Measurements from ENCODE around the gene PSMD1.
"Not testable (repeated sequence)": the region's sequence is repeated elsewhere in the genome, so short reads cannot be mapped to it uniquely, and the experiment has no call there.

PSMD1 gene

DNA sequence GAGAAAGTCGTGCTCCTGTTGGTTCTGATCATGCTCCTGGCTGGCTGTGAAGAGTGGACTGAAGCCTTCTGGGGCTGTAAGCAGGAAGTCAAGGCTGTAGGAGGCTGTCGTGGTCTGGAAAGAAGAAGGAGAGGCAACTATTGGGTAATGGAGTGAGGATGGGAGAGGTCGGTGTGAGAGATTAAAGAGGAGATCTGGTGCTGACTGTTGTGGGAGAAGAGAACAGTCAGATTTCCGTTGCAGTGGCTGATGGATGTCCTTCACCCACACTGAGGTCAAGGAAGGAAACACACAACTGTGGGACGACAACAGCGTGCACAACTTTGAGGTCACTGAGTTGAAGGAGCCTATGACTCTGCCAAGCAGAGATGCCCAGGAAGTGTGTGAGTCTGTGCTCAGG lies 2.8 kb upstream of the PSMD1 start:
- DNase-seq (ENCODE audit: low read depth in 3 of 3): no peak

DNA sequence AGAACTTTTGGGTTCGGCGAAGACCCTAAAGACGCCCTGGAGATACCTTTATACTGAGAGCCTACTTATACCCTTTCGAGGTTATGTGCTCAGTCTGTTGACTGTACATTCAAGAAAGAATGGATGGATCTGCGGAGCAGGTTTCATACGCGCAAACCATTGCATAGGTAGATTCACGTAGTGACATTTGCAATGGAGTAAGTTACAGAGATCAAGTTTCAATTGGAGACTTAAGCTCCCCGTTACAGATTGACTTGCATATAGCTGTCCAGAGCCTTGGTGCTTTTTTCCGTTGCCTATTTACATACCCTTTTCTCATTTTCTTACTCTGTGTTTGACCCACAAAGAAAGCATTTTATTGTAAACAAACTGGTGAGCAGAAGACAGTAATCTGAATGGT lies 923 bp downstream of the PSMD1 start:
- DNase-seq (ENCODE audit: low read depth in 3 of 3): no peak

DNA sequence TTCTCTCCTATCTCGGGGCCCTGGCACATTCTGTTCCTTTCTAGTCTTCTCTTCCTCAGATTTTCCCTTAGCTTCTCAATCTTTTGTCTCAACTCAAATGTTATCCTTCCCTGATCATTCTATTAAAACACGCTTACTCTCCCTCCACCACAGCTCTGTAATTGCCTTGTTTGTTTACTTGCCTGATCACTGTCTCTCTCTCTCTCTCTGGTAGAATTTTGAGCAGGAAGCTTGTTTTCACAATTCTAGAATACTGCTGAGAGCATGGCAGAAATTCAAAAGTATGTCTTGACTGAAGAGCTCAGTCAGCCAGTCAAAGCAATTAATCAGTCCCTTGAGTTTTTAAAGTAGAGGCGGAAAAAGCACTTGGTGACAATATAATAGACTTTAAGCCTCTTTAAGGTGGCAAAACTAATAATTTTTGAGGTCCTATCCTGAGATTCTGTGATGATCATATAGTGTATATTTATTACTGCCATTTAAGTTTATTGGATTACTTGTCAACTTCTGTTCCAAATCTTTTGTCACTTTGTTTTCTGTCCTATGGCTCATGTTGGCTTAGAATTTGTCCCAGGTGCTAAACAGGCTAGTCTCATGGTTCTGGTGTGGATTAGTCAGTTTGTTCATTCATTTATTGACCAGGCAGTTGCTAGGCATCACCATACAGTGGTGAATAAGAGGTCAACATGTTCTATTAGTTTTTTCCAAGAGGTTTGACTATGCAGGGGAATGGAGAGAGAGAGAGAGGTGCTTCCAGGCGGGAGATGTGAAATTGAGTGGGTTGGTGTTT lies 2.3 kb downstream of the PSMD1 start:
- DNase-seq (ENCODE audit: low read depth in 3 of 3): no peak

DNA sequence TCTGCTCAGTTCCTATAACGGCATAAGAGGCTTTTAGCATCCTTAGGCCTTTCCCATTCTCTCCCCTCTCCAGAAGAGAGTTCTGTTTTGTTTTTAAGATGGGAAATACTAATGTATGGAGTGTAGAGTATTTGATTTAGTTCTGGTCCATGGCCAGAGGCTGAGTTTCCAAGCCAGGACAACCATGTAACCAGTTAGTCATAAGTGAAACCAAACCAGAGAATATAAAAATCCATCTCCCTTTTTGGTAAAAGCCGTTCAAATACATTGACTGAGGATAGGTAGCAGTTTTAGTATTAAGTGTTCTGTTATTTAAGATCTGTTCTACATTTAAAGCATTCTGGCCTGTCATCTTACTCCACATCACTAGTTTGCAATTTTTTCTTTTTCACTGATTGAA lies 3.1 kb downstream of the PSMD1 start:
- no peak for DNase-seq (ENCODE audit: low read depth in 3 of 3)

DNA sequence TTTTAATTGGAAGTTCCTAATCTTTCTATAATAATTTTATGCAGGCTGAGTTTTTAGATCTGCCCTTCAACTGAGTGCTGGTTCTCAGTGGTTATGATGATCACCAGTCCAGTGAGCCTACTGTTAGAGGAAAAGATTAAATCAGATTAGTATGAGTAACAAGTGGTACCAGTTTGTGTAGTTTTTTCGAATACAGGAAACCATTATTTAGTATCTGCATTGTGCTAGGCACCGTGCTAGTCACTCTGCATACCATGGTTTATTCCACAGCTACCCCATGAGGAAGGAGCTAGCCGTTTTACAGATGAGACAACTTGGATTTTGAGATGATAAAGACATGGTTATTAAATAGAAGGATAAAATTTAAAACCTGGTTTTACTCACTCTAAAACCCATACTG lies 6.1 kb downstream of the PSMD1 start:
- DNase-seq (ENCODE audit: low read depth in 3 of 3): no peak

DNA sequence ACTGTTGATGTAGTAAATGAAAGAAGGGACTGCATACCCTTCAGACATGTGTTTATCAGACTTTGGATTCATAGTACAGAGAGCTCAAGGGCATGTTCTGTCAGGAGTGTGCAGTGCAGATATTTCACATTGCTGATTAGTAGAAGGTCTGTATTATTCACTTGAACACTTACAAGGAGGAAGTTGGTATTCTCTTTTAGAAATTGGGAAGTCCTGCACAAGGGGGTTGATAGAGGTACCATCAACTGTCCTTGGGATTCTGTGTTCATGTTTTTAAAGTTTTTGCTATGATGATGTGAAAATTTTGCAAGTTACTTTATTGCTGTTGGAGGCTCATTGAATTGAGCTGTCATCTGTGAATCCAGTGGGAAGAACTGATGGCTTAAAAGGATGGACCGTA lies 6.7 kb downstream of the PSMD1 start:
- no peak for DNase-seq (ENCODE audit: low read depth in 3 of 3)

DNA sequence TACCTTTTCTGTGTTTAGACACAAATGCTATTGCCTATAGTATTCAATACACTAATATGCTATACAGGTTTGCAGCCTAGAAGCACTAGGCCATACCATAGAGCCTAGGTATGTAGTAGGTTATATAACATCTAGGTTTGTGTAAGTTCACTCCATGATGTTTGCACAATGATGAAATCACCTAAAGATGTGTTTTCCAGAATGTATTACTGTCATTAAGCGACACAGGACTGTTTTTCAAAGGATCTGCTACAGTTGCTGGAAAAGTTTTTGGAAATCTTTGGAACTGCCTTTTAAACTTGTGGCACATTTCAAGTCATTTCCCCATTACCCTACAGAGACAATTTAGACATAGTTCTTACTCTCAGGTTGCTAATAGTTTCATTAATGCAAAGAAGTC lies 9.3 kb downstream of the PSMD1 start:
- no peak for DNase-seq (ENCODE audit: low read depth in 3 of 3)

DNA sequence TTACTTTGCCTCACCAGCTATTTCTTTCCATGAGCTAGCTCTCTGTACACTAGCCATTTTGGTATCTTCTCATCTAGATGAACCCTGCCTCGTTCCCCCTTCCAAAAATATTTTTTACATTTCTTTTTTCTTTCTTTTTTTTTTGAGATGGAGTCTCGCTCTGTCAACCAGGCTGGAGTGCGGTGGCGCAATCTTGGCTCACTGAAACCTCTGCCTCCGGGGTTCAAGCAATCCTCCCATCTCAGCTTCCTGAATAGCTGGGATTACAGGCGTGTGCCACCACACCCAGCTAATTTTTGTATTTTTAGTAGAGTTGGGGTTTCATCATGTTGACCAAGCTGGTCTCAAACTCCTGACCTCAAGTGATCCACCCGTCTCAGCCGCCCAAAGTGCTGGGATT lies 10.9 kb downstream of the PSMD1 start:
- not testable (repeated sequence) for DNase-seq (ENCODE audit: low read depth in 3 of 3)

DNA sequence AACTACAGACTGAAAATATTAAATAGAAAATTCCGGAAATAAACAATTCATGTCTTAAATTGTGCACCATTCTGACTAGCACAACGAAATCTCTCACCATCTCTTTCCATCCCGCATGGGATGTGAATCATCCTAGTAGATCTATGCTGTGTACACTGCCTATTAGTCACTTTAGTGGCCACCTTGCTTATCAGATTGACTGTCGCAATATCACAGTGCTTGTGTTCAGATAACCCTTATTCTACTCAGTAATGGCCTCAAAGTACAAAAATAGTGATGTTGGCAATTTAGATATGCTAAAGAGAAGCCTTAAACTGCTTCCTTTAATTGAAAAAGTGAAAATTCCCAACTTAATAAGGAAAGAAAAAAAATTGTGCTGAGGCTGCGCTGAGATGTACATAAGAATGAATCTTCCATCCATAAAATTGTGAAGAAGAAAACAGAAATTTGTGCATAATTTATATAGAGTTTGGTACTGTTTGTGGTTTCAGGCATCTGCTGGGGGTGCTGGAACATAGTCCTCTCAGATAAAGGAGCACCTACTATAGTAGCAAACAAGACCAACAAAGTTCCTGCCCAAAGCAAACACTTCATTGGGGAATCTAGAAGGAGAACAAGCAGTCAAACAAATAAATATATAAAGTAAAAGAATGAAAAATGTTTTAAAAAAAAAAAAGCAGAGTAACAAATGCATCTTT lies 12.0 kb downstream of the PSMD1 start:
- no peak for DNase-seq (ENCODE audit: low read depth in 3 of 3)

DNA sequence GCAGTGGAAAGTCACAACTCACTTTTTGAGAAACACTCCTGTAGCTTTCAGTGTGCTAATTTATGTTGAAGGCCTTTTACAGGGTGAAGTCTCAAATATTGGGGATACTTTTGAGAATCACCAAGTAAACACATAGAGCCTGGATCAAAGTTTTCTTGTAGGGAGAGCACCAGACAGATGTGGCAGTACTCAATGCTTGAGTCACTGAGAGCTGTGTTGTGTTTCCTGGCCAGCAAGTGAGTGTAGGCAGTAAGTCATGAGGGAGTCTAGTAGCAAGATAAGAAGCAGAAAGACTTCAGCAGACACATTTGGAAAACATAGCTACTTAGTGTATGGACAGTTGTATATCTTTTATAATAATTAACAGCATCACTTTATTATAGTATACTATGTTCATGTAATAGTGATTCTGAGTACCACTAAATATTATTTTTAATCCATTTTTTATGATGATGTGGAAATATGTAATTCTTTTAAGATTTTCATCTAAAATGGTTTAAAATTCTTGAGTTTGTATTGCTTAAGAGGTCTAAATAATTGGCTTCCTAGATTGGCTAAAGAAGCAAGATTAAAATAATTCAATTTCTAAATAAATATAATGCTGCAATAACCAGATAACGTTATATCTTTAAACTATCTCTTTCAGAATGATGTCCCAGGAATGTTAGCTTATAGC lies 12.8 kb downstream of the PSMD1 start:
- DNase-seq (ENCODE audit: low read depth in 3 of 3): no peak

DNA sequence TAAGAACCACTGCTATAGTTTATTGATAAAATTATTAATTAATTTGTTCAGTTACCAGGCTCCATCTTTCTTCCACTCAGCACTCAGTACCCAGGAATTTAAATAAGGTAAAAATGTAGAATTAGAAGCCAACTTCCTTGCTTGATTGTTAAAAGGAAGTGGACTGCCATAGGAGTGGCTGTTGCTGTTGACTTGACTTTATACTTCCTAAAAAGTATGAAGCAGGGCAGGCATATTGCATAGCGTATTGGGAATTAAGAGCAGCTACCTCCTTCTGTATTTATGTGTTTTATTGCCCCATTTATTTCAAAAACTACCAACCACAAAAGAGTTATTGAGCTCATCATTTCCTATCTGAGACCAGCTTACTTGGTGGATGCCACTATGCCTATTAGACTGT lies 27.9 kb downstream of the PSMD1 start:
- no peak for DNase-seq (ENCODE audit: low read depth in 3 of 3)

DNA sequence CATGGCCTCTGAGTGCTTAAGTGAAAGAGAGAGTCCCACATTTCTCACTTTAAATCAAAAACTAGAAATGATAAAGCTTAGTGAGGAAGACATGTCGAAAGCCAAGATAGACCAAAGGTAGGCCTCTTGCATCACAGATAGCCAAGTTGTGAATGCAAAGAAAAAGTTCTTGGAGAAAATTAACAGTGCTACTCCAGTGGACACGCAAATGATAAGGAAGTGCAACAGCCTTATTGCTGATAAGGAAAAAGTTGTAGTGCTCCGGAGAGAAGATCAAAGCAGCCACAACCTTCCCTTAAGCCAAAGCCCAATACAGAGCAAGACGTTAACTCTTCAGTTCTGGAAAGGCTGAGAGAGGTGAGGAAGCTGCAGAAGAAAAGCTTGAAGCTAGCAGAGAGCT lies 32.1 kb downstream of the PSMD1 start:
- DNase-seq (ENCODE audit: low read depth in 3 of 3): no peak

DNA sequence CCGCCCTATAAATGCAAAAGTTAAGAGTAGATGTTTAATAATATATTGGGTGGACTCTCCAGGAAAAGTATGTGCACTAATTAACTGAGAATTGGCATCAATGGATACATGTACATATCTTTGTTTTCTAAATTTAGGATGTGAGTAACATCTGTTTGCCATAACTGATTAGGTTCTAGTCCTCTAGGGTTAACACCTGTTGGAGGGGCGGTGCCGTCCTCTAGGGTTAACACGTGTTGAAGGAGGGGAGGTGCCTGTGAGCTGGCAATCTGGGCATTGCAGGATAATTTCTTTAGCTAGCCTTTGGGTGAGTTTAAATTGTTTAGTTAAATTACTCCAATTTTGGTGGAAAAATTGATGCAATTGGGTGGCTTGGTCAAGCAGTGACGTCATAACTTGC lies 37.3 kb downstream of the PSMD1 start:
- no peak for DNase-seq (ENCODE audit: low read depth in 3 of 3)

DNA sequence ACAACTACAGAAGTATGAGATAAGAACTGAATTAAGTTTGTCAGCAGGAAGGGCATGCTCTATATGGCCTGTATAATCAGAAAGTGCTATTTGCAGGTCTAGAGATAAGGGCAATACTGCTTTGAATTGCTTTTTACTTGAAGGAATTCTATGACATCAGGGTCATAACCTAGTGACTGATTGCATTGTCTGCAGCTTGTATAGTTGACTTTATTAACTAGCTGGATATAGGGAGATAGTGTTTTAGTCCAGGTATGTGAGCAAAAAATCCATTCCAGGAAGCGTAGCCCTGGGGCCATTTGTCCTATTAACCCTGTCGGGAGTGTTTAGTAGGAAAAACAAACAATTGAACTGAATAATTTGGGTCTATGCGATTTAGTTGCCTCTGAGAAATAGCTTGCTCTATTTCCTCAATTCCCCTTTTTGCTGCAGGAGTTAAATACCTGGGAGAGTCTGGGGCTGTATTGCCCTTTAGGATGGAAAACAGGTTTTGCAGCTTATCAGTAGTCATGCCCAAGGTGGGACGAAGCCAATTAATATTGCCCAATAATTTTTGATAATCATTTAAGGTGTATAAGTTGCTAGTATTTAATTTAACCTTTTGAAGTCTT lies 38.2 kb downstream of the PSMD1 start:
- no peak for DNase-seq (ENCODE audit: low read depth in 3 of 3)

DNA sequence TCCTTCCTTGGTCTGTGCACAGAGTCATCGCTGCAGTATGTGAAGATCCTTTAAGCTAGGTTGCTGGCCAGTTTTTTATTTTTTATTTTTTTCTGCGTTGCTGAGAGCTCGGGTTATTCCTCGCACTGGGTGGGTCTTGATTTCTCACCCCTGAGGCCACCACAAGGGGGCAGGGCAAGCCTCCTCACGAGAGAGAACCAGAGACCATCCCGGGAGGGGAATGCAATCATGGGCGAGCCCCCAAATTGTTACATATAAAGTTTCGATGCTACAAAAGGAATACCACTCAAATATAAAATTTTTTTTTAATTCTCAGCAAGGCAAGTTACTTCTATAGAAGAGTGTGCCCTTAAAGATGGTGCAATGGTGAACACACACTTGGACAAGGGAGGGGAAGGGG lies 43.3 kb downstream of the PSMD1 start:
- DNase-seq (ENCODE audit: low read depth in 3 of 3): no peak

DNA sequence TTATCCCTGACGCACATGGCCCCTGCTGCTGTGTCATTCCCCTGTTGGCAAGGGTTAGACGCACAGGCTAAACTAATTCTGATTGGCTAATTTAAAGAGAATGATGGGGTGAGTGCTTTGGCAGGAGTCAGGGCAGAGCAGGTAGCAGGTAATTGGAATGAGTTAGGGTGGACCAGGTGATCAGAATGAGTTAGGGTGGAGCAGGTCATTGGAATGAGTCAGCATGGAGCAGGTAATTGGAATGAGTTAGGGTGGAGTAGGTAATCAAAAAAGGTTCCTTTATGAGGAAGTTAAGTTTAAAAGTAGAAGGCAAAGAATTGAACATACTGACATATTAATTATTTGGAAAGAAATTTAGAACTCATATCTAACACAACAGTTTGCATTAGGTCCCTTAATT lies 43.7 kb downstream of the PSMD1 start:
- not testable (repeated sequence) for DNase-seq (ENCODE audit: low read depth in 3 of 3)

DNA sequence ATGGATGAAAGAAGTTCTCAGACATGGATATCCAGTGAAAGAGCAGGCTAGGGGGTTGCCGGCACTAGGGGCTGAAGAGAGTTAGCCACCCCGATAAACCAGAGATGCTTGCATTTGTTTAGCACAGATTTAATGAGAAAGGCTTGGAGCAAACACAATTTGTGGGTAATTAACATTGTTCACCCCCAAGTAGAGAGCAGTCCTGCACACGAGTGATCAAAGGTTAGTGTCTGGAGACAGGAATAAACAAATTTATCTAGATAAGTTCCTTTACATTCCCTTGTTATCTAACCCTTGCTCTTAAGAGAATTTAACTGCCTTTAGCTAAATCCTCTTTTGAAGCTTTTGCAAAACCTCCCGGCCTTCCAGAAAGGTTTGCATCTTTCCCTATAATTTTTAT lies 44.3 kb downstream of the PSMD1 start:
- no peak for DNase-seq (ENCODE audit: low read depth in 3 of 3)

DNA sequence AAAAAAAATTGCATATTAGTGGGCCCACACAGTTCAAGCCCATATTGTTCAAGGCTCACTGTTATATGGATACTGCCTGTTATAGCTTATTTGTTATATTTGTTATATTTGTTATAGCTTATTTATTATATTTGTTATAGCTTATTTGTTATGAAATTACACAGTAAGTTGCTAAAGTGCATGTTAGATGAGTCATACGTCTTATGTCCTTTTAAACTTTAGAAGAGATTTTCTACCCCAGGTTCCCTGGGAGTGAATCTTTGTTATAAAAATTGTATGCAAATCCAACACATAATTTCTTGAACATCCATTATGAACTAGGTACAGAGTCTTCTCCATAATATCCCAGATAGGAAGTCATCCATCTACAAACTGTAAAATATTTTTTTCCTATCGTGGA lies 46.1 kb downstream of the PSMD1 start:
- no peak for DNase-seq (ENCODE audit: low read depth in 3 of 3)

DNA sequence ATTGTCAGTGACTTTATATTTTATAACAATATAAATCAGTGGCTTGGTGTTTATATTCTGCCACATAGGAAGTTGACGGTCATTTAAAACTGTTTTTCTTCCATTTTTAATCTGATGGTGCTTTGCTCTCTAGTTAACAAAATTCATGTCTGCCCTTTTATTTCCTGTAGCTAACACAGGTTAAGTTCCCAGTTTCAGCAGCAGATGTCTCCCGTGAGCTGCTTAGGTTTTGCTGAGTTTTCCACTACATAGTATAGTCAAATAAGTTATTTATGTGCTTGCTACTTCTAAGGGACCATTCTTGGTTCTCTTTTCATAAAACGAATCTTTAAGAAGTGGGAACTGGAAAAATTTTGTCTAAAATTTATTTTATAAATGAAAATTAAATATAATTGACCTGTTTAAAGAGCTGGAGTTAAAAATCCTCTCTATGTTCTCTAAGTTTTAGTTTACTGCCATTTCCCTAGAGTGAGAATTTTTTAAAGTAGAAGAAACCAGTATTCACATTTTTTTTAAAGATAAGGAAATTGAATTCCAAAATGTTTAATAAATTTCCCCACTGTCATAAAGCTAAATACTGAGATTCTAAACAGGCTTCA lies 47.5 kb downstream of the PSMD1 start:
- peak; percentile 9 to 38 (median 28) for DNase-seq (ENCODE audit: low read depth in 3 of 3)

DNA sequence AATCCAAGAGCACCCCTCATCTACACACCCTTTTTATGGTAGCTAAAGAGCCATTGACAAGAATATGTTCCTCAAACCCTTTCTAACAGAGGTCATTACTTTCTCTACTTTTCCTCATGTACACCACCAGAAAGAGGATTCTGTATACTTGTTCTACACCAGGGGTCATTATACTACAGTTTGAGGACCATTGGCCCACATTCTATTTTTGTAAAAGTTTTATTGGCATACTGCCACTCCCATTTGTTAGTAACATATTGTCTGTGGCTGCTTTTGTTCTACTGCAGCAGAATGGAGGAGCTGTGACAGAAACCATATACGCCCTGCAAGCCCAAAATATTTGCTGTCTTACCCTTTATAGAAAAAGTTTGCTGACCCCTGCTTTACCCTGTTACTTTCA lies 53.9 kb downstream of the PSMD1 start:
- no peak for DNase-seq (ENCODE audit: low read depth in 3 of 3)

DNA sequence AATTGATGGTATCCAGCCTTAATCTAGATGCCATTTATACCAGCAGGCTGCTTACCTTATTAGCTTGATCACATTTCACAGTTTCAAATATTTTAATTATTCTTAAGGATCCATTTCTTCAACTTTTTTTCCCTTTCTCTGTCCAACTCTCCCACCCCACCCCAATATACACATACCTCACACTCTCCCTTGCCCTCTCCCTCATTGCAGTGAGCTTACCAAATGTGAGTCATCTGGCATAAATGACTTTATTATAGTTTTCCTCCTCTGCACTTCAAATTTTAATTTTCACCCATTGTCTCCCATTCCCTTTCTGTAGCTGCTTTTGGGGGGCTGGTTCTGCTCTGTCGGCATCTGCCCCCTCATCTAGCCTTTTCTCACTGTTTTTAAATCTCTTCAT lies 55.3 kb downstream of the PSMD1 start:
- no peak for DNase-seq (ENCODE audit: low read depth in 3 of 3)

DNA sequence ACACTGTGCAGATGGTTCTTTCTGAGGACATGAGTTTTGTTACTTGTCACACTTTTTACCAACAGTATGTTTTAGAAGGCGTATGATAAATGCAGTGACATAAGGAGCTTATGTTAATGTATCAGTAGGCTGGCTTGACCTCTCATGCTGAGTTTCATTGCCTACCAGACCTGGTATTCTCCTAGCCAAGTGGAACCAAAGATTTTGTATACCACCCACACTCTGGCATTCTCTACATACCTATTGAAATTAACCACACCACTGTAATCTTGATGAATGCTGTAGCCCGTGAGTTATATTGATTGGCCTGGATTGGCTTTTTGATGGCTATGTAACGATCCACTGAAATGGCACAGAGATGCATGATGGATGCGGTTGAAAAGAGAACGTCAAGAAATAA lies 56.8 kb downstream of the PSMD1 start:
- DNase-seq (ENCODE audit: low read depth in 3 of 3): no peak
